Mesendoderm (in vitro differentiated cells): ENCODE results near the gene LMTK2.

Experiments
- DNase-seq: peaks from one replicate; pipeline ENCODE4 v3.0.0; 2013
- H2AK5ac ChIP-seq: 2 replicates; pipeline ENCODE4 v1.6.1; 2013; ENCODE audit warnings: low read length, inconsistent platforms
- H2BK120ac ChIP-seq: 2 replicates; pipeline ENCODE4 v1.6.1; 2013; ENCODE audit warnings: low read depth, mild to moderate bottlenecking, low read length, moderate library complexity, mixed read lengths
- H2BK15ac ChIP-seq: replicated peaks from 2 replicates; pipeline ENCODE4 v1.6.1; 2013; ENCODE audit warnings: low read depth, mild to moderate bottlenecking, moderate library complexity
- H2BK5ac ChIP-seq: 2 replicates; pipeline ENCODE4 v1.6.1; 2013; ENCODE audit warnings: low read length, inconsistent platforms
- H3K18ac ChIP-seq: 2 replicates; pipeline ENCODE4 v1.6.1; 2013; ENCODE audit warnings: mild to moderate bottlenecking, low read length, mixed read lengths
- H3K23ac ChIP-seq: one replicate; pipeline ENCODE4 v1.6.1; 2013; ENCODE audit warnings: low read length
- H3K27ac ChIP-seq: 2 replicates; pipeline ENCODE4 v1.5.1; 2013; ENCODE audit warnings: low read depth, mild to moderate bottlenecking, inconsistent platforms, low read length, moderate library complexity
- H3K27me3 ChIP-seq: 2 replicates; pipeline ENCODE4 v1.6.1; 2013; ENCODE audit warnings: low read length, control low read depth, mild to moderate bottlenecking, inconsistent platforms; ENCODE audit not compliant: insufficient read depth, poor library complexity
- H3K36me3 ChIP-seq: 2 replicates; pipeline ENCODE4 v1.6.1; 2013; ENCODE audit warnings: low read length, inconsistent platforms; ENCODE audit not compliant: control insufficient read depth, insufficient read depth
- H3K4ac ChIP-seq: one replicate; pipeline ENCODE4 v1.6.1; 2013; ENCODE audit warnings: low read depth, mild to moderate bottlenecking, low read length, moderate library complexity
- H3K4me1 ChIP-seq: 2 replicates; pipeline ENCODE4 v1.6.1; 2013; ENCODE audit warnings: low read depth, low read length, inconsistent platforms; ENCODE audit not compliant: control insufficient read depth
- H3K4me2 ChIP-seq: 2 replicates; pipeline ENCODE4 v1.6.1; 2013; ENCODE audit warnings: low read length
- H3K4me3 ChIP-seq: 2 replicates; pipeline ENCODE4 v1.5.1; 2013; ENCODE audit warnings: mild to moderate bottlenecking, low read length
- H3K56ac ChIP-seq: one replicate; pipeline ENCODE4 v1.6.1; 2013; ENCODE audit warnings: low read length
- H3K79me1 ChIP-seq: 2 replicates; pipeline ENCODE4 v1.6.1; 2013; ENCODE audit warnings: low read length, inconsistent platforms
- H3K79me2 ChIP-seq: 2 replicates; pipeline ENCODE4 v1.6.1; 2013; ENCODE audit warnings: mild to moderate bottlenecking, low read length; ENCODE audit not compliant: control insufficient read depth, insufficient read depth
- H3K9ac ChIP-seq: 2 replicates; pipeline ENCODE4 v1.6.1; 2013; ENCODE audit warnings: low read length, inconsistent platforms
- H4K5ac ChIP-seq: one replicate; pipeline ENCODE4 v1.6.1; 2013; ENCODE audit warnings: low read length
- H4K8ac ChIP-seq: one replicate; pipeline ENCODE4 v1.6.1; 2013; ENCODE audit warnings: low read depth, mild to moderate bottlenecking, control low read depth, low read length, moderate library complexity
- WGBS: extraction: QIAGEN DNeasy Blood & Tissue Kit; methylation state at CpG from one replicate; pipeline ENCODE4 v1.1.7; 2013; ENCODE audit warnings: low lambda C conversion rate, missing lambda C conversion rate; ENCODE audit not compliant: insufficient coverage; ENCODE audit errors: extremely low coverage; 5-methylcytosine and 5-hydroxymethylcytosine counted together

The LMTK2 gene

GRCh38 chr7:98137826-98138151 lies 31.1 kb downstream of the LMTK2 start:
- no peak for DNase-seq
- Histone ChIP-seq H3K4me2 (no peak overlapping the region), H3K27me3 (no peaks in the 10 kb centered on the region), H3K4me3 (no peak overlapping the region), H3K9ac (no peak overlapping the region), H3K4me1 (no peaks in the 10 kb centered on the region), H2AK5ac (no peak overlapping the region), H2BK15ac (no peak overlapping the region), H3K79me1 (peaks cover 11% of the 10 kb centered on the region), H3K36me3 (peaks cover 6% of the 10 kb centered on the region), H2BK5ac (no peak overlapping the region), H3K18ac (no peak overlapping the region), H4K8ac (no peak overlapping the region), H3K23ac (no peak overlapping the region), H2BK120ac (no peak overlapping the region), H3K79me2 (peaks cover 11% of the 10 kb centered on the region), H3K27ac (no peak overlapping the region), H3K4ac (no peak overlapping the region), H4K5ac (no peak overlapping the region), H3K56ac (no peak overlapping the region)
- no CpG with 5 or more reads among the region's 4 CpGs for WGBS

DNA sequence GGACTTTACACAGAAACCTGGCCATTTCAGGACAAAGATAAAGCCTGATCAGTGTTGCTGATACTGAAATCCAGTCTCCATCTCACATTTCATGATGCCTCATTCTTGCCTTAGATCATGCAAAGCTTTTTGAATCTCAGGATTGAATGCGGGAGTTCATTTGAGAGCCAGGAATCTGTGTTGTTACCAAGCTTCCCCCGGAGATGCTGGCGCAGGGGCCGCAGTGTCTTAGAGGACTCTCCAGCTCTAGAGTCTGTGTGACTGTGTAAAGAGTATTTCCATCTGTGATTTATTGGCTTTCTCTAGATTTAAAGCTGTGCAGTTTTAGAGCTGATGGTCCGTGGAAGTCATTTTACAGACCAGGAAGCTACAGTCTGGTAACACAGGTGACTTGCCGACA lies 32.0 kb downstream of the LMTK2 start:
- no CpG with 5 or more reads among the region's 6 CpGs for WGBS
- H3K27me3 ChIP-seq = no peaks in the 10 kb centered on the region
- H2BK15ac ChIP-seq = no peak overlapping the region
- no peak overlapping the region for H2BK120ac ChIP-seq
- H3K18ac ChIP-seq = no peak overlapping the region
- H4K8ac ChIP-seq = no peak overlapping the region
- H2AK5ac ChIP-seq = no peak overlapping the region
- H3K4me3 ChIP-seq = no peak overlapping the region
- H3K23ac ChIP-seq = no peak overlapping the region
- H3K27ac ChIP-seq = no peak overlapping the region
- H3K36me3 ChIP-seq = peaks cover 6% of the 10 kb centered on the region
- no peaks in the 10 kb centered on the region for H3K4me1 ChIP-seq
- H3K79me1 ChIP-seq = peaks cover 11% of the 10 kb centered on the region
- peaks cover 9% of the 10 kb centered on the region for H3K79me2 ChIP-seq
- no peak overlapping the region for H2BK5ac ChIP-seq
- H3K4ac ChIP-seq = no peak overlapping the region
- no peak overlapping the region for H3K56ac ChIP-seq
- H3K4me2 ChIP-seq = no peak overlapping the region
- no peak for DNase-seq
- H4K5ac ChIP-seq = no peak overlapping the region
- no peak overlapping the region for H3K9ac ChIP-seq

DNA sequence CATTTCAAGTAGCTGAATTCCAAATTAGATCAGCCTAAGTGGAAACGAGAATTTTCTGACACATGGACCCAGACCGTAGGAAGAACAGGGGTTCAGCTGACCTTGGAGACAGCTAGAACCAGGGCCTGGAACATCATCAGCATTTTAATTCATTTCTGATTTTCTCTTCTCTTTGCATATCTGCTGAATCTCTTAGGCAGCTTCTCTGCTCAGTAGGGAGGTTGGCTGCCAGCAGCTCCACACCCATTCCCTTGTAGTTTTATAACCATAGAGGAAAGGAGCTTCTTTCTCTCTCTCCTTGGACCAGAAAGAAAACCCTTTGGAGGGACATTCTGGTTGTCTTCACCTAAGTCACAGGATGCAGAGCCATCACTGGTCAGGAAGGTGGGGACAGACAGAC lies 36.0 kb downstream of the LMTK2 start:
- no peak overlapping the region for H2BK5ac ChIP-seq
- H3K4me1 ChIP-seq = no peaks in the 10 kb centered on the region
- no peaks in the 10 kb centered on the region for H3K79me2 ChIP-seq
- no peak overlapping the region for H3K4me2 ChIP-seq
- H2AK5ac ChIP-seq = no peak overlapping the region
- WGBS = no CpG with 5 or more reads among the region's 2 CpGs
- no peak for DNase-seq
- H4K8ac ChIP-seq = no peak overlapping the region
- H2BK120ac ChIP-seq = no peak overlapping the region
- no peak overlapping the region for H2BK15ac ChIP-seq
- H3K4ac ChIP-seq = no peak overlapping the region
- no peak overlapping the region for H4K5ac ChIP-seq
- no peak overlapping the region for H3K56ac ChIP-seq
- H3K9ac ChIP-seq = no peak overlapping the region
- no peak overlapping the region for H3K18ac ChIP-seq
- H3K27me3 ChIP-seq = no peaks in the 10 kb centered on the region
- no peak overlapping the region for H3K4me3 ChIP-seq
- no peak overlapping the region for H3K27ac ChIP-seq
- H3K36me3 ChIP-seq = peaks cover 5% of the 10 kb centered on the region
- no peaks in the 10 kb centered on the region for H3K79me1 ChIP-seq
- H3K23ac ChIP-seq = no peak overlapping the region

GRCh38 chr7:98148607-98149006 lies 41.9 kb downstream of the LMTK2 start:
- peaks cover 7% of the 10 kb centered on the region for H3K79me1 ChIP-seq
- H4K5ac ChIP-seq = no peak overlapping the region
- no peak for DNase-seq
- no CpG with 5 or more reads among the region's 5 CpGs for WGBS
- no peak overlapping the region for H2BK5ac ChIP-seq
- H2BK15ac ChIP-seq = no peak overlapping the region
- no peak overlapping the region for H2BK120ac ChIP-seq
- no peak overlapping the region for H3K4me3 ChIP-seq
- H3K23ac ChIP-seq = no peak overlapping the region
- H3K9ac ChIP-seq = no peak overlapping the region
- H3K36me3 ChIP-seq = no peaks in the 10 kb centered on the region
- no peaks in the 10 kb centered on the region for H3K79me2 ChIP-seq
- H3K4me2 ChIP-seq = no peak overlapping the region
- no peak overlapping the region for H3K56ac ChIP-seq
- no peak overlapping the region for H3K18ac ChIP-seq
- no peaks in the 10 kb centered on the region for H3K27me3 ChIP-seq
- H3K4ac ChIP-seq = no peak overlapping the region
- no peaks in the 10 kb centered on the region for H3K4me1 ChIP-seq
- H3K27ac ChIP-seq = no peak overlapping the region
- H2AK5ac ChIP-seq = no peak overlapping the region
- H4K8ac ChIP-seq = no peak overlapping the region

- Histone ChIP-seq H3K4ac (no peak overlapping the region), H3K79me1 (peaks cover 7% of the 10 kb centered on the region), H3K4me2 (no peak overlapping the region), H3K27me3 (no peaks in the 10 kb centered on the region), H3K18ac (no peak overlapping the region), H3K9ac (no peak overlapping the region), H4K5ac (no peak overlapping the region), H3K23ac (no peak overlapping the region), H2BK120ac (no peak overlapping the region), H3K4me3 (no peak overlapping the region), H3K56ac (no peak overlapping the region), H4K8ac (no peak overlapping the region), H3K4me1 (no peaks in the 10 kb centered on the region), H2BK15ac (no peak overlapping the region), H2AK5ac (no peak overlapping the region), H3K27ac (no peak overlapping the region), H3K36me3 (no peaks in the 10 kb centered on the region), H3K79me2 (no peaks in the 10 kb centered on the region), H2BK5ac (no peak overlapping the region)
- no CpG with 5 or more reads among the region's 6 CpGs for WGBS
- no peak for DNase-seq
These were observed 42.5 kb downstream of the LMTK2 start for GRCh38 chr7:98149116-98149692.

DNA sequence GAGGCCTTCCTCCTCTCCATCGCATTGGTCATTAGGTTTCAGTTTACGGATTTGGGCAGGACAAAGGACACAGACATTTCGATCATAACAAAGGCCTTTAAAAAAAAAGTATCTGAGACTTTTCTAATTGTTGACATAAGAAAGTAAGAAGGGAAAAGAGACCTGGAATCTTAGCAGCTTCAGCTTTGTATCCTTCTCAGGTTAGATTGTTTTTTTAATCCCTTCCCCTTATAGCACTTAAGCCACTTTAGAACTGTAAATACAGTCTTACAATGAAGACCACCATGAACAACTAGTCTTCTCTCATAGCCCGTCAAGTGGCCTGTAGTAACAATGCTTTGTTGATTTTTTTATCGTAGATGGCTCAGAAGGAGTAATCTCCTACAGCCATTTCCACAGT lies 45.2 kb downstream of the LMTK2 start:
- WGBS = no CpG with 5 or more reads among the region's 5 CpGs
- Histone ChIP-seq H3K4me2 (no peak overlapping the region), H4K5ac (no peak overlapping the region), H3K9ac (no peak overlapping the region), H2AK5ac (no peak overlapping the region), H2BK5ac (no peak overlapping the region), H3K4ac (no peak overlapping the region), H3K4me3 (no peak overlapping the region), H2BK120ac (no peak overlapping the region), H3K79me1 (peaks cover 7% of the 10 kb centered on the region), H3K79me2 (no peaks in the 10 kb centered on the region), H3K27me3 (no peaks in the 10 kb centered on the region), H3K18ac (no peak overlapping the region), H3K27ac (no peak overlapping the region), H3K36me3 (no peaks in the 10 kb centered on the region), H3K56ac (no peak overlapping the region), H2BK15ac (no peak overlapping the region), H4K8ac (no peak overlapping the region), H3K4me1 (no peaks in the 10 kb centered on the region), H3K23ac (no peak overlapping the region)
- no peak for DNase-seq
